AG09319 (cell line): ENCODE measurements around the gene ANKDD1B.
A peak's percentile ranks its signal among the peaks of the same experiment; 100 is the strongest.

ENCODE experiments used
- DNase-seq: peaks from one replicate; pipeline ENCODE4 v3.0.0-alpha.2; 2010; ENCODE audit warnings: low read depth; ENCODE audit errors: extremely low read depth
- CTCF ChIP-seq: IDR thresholded peaks from 2 replicates; pipeline ENCODE4 v1.5.1; 2011; ENCODE audit warnings: low read depth, mild to moderate bottlenecking, inconsistent platforms, low read length, moderate library complexity

Gene ANKDD1B

DNA sequence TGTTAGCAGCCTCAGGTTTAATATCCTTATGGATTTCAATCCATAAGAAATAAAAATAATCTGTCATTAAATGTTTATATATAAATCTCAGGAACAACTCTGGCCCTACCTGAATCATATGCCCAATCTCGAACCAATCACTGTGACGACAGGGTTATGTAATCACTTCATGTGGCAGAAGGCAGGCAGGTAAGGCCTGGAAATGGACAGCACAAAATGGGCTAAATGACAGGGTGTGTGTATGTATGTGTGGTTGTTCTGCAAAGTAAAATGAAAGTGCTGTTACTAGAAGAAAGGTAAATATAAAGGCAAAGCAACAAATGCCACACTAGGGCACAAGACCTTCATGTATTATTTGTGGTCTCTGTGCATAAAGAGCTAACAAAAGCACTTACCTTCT, 19.6 kb downstream of the ANKDD1B start:
- no peak for TF ChIP-seq CTCF
- no peak for DNase-seq

DNA sequence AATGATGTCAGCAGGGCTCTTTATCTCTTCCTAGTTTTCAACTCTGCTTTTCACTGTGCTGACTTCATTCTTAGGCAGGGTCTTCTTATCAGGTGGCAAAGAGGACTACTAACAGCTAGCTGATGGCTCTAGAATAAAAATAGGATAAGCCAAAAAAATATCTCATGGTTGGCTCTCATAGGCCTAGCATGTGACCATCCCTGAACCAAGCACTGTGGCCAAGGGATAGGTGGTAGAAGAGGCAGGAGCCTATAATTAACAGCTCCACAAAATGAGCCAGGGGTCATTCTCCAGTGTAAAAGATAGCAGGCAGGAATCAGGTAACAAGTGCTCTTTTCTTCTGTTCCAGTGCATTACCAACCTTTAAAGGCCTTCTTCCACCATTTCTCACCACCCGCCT, 21.1 kb downstream of the ANKDD1B start:
- TF ChIP-seq CTCF: no peak
- no peak for DNase-seq

DNA sequence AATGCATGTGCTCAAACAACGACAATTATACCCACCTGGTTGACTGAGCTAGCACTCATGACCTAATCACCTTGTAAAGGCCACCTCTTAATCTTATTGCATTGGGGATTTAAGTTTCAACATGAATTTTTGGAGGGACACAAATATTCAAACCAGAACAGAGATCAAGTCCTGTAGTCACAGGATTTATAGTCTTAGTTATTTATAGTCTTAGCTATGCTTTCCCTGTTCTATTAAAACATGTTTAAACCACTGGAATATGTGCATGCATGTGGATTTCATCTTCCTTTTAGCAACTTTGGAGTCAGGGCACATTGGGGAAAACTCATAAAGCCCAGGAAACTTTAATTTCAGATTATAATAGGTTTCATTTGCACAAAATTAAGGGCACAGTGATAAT, 26.7 kb downstream of the ANKDD1B start:
- TF ChIP-seq CTCF: no peak
- DNase-seq: no peak

DNA sequence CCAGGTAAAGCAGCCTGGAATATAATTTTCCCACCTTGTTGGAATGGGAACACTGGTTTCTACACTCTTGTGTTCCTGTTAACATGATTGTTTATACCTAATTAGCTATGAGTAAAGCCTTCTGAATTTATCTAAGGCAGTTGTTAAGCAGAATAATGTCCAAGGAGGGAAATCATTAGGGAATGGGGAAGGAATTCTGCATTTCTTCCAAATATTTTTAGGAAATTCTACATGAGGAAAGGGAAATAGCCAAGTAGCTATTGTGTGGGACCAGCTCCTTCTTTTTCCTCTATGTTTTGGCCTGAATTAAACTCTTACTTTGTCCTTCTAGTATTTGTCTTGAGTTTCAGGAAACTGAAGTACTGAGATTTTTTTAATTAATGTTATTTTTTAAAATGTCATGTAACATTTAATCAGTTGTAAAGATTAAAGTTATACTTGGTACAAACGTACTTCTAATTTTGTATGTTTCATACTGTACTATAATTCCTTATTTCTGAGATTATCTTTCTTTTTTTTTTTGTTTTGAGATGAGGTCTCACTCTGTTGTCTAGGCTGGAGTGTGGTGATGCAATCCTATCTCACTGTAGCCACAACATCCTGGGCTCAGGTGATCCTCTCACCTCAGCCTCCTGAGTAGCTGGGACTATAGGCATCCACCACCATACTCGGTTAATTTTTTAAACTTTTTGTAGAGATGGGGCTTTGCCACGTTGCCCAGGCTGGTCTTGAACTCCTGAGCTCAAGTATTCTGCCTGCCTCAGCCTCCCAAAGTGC, 28.5 kb downstream of the ANKDD1B start:
- no peak for DNase-seq
- no peak for TF ChIP-seq CTCF

- DNase-seq: peak; percentile 30
- no peak for TF ChIP-seq CTCF
Measured at GRCh38 chr5:75640395-75640794, 29.1 kb downstream of the ANKDD1B start.

- TF ChIP-seq CTCF: no peak
- no peak for DNase-seq
Measured at GRCh38 chr5:75640826-75641225, 29.6 kb downstream of the ANKDD1B start.

- TF ChIP-seq CTCF: no peak
- DNase-seq: no peak
Measured at GRCh38 chr5:75648712-75649111, 37.5 kb downstream of the ANKDD1B start.
